ENCODE data around the gene ZNF554.

- TF ChIP-seq NFRKB (IDR thresholded peaks at IDR 0.05) (no peak), ARNT (IDR thresholded peaks at IDR 0.05) (no peak), SUZ12 (IDR thresholded peaks at IDR 0.05) (no peak), FOXK2 (IDR thresholded peaks at IDR 0.05) (no peak), ELF4 (IDR thresholded peaks at IDR 0.05) (no peak), SP1 (IDR thresholded peaks at IDR 0.05) (no peak), FOXM1 (IDR thresholded peaks at IDR 0.05; ENCODE audit: borderline replicate concordance) (no peak), BHLHE40 (IDR thresholded peaks at IDR 0.05; ENCODE audit: borderline replicate concordance) (no peak), L3MBTL2 (conservative IDR thresholded peaks at IDR 0.05) (no peak), FOXA1 (IDR thresholded peaks at IDR 0.05) (no peak), PKNOX1 (IDR thresholded peaks at IDR 0.05) (no peak), LEF1 (IDR thresholded peaks at IDR 0.05; ENCODE audit: borderline replicate concordance) (no peak)
Measured at GRCh38 chr19:2779121-2779740, 40.4 kb upstream of the ZNF554 start.

All from HEK293T (cell line).